Lower lobe of right lung (tissue), 2 donors: ENCODE results near the gene CHCHD6. TPM values are rescaled to one million over a fixed set of nuclear protein-coding genes. Genes with fewer than 3 reads are reported as not detected.

Experiments
- ATAC-seq, 2 donors: fragments of 200-7000 bp; cut with Tn5 transposase; one replicate each; pipeline ENCODE4 v1.9.1; 2020 to 2022; ENCODE audit warnings: mild to moderate bottlenecking in 2 of 2, moderate library complexity in 2 of 2
- DNase-seq: peaks from one replicate; pipeline ENCODE4 v3.0.0-alpha.2; 2020
- H3K27ac ChIP-seq: fragments of 200-600 bp; one replicate; pipeline ENCODE4 v1.8.0; 2022
- H3K27me3 ChIP-seq: fragments of 200-600 bp; one replicate; pipeline ENCODE4 v1.8.0; 2022; ENCODE audit warnings: low read depth
- H3K36me3 ChIP-seq: fragments of 200-600 bp; one replicate; pipeline ENCODE4 v1.8.0; 2022; ENCODE audit warnings: mild to moderate bottlenecking
- H3K4me1 ChIP-seq: fragments of 200-600 bp; one replicate; pipeline ENCODE4 v1.8.0; 2022
- H3K4me3 ChIP-seq: fragments of 200-600 bp; one replicate; pipeline ENCODE4 v1.8.0; 2022; ENCODE audit warnings: mild to moderate bottlenecking
- H3K9me3 ChIP-seq: fragments of 200-600 bp; one replicate; pipeline ENCODE4 v1.8.0; 2022
- CTCF ChIP-seq: fragments of 200-600 bp; IDR thresholded peaks from one replicate; pipeline ENCODE4 v1.8.0; 2022; ENCODE audit warnings: antibody characterized with exemption, mild to moderate bottlenecking
- intact Hi-C: fragments of 100-400 bp; cut with DNase I; formaldehyde crosslinking; loops from one replicate; pipeline ENCODE4 v1.11.0; 2022
- total RNA-seq: library from RNA; stranded (reverse); fragmentation: NEBNext Ultra II Directional; extraction: Animal tissue kit (Norgen Biotek cat#: 25700); gene quantifications from one replicate; pipeline ENCODE4 v1.2.1, GENCODE V29; 2021
- donor health status: DM: no; HTN: yes; CAD: no; lungs with severe emphysema.

Gene CHCHD6
- total RNA-seq, 1 donor from 2014 or later: 12.2 TPM

- no peaks in the 10 kb centered on the region for H3K9me3 ChIP-seq
- TF ChIP-seq CTCF: no peak
- intact Hi-C loops: no loop called here
- no peak overlapping the region for H3K27ac ChIP-seq
- no peak for DNase-seq
- H3K4me3 ChIP-seq: no peak overlapping the region
- no peaks in the 10 kb centered on the region for H3K27me3 ChIP-seq
- H3K36me3 ChIP-seq: no peaks in the 10 kb centered on the region
- peaks cover 11% of the 10 kb centered on the region for H3K4me1 ChIP-seq
- peak; percentile 16 to 44 for ATAC-seq
Measured at GRCh38 chr3:126816986-126817777, 113.1 kb downstream of the CHCHD6 start.

- ATAC-seq (no peak), DNase-seq (no peak)
- Histone ChIP-seq H3K4me3 (no peak overlapping the region), H3K27ac (no peak overlapping the region), H3K9me3 (no peaks in the 10 kb centered on the region), H3K4me1 (peaks cover 11% of the 10 kb centered on the region), H3K36me3 (no peaks in the 10 kb centered on the region), H3K27me3 (no peaks in the 10 kb centered on the region)
- TF ChIP-seq CTCF: no peak
- intact Hi-C loops: no loop called here
Measured at GRCh38 chr3:126817781-126818180, 113.7 kb downstream of the CHCHD6 start.

GRCh38 chr3:126818400-126819095, 114.5 kb downstream of the CHCHD6 start:
- no peak for DNase-seq

DNA sequence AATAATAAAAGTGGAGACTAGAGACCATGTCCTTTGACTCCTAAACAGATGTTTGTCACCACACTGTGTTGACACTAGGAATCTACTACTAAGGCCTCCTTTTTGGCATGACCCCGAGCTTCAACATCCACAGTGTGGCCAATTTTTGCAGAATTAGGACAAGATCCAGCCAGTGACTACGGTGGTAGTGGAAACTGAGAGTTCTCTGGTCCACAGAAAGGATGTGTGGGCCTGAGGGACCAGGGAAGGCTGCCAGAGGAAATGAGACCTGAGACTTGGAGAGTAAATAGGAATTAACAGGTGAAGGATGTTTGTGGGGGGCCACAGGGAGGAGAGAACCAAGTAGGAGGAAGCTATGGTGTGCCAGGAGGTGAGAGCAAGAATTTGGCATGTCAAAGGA, 122.7 kb downstream of the CHCHD6 start:
- H3K36me3 ChIP-seq: no peaks in the 10 kb centered on the region
- DNase-seq (no peak), ATAC-seq (no peak)
- intact Hi-C loops: no loop called here
- no peak overlapping the region for H3K27ac ChIP-seq
- no peaks in the 10 kb centered on the region for H3K27me3 ChIP-seq
- TF ChIP-seq CTCF: no peak
- H3K4me3 ChIP-seq: no peak overlapping the region
- no peaks in the 10 kb centered on the region for H3K9me3 ChIP-seq
- no peaks in the 10 kb centered on the region for H3K4me1 ChIP-seq

More at GRCh38 chr3:126818400-126819095, 114.5 kb downstream of the CHCHD6 start:
- H3K4me3 ChIP-seq: no peak overlapping the region
- H3K9me3 ChIP-seq: no peaks in the 10 kb centered on the region
- H3K4me1 ChIP-seq: peaks cover 11% of the 10 kb centered on the region
- TF ChIP-seq CTCF: no peak
- intact Hi-C loops: no loop called here
- H3K27me3 ChIP-seq: no peaks in the 10 kb centered on the region
- H3K36me3 ChIP-seq: no peaks in the 10 kb centered on the region
- H3K27ac ChIP-seq: no peak overlapping the region
- ATAC-seq: no peak

- no peaks in the 10 kb centered on the region for H3K4me1 ChIP-seq
- no peak for DNase-seq
- no peaks in the 10 kb centered on the region for H3K9me3 ChIP-seq
- ATAC-seq: peak in 1 of 2 donors; percentile 23
- H3K4me3 ChIP-seq: no peak overlapping the region
- intact Hi-C loops: no loop called here
- TF ChIP-seq CTCF: no peak
- no peak overlapping the region for H3K27ac ChIP-seq
- no peaks in the 10 kb centered on the region for H3K36me3 ChIP-seq
- no peaks in the 10 kb centered on the region for H3K27me3 ChIP-seq
Measured at GRCh38 chr3:126827121-126827520, 123.1 kb downstream of the CHCHD6 start.
